ENCODE data around the gene AMOTL1. TPM values are rescaled to one million over a fixed set of nuclear protein-coding genes. Genes with fewer than 3 reads are reported as not detected.

Gene AMOTL1
- total and polyA plus RNA-seq, 2 of the 8 experiments (the other 6 are each of a cell fraction or from before 2014, with no cell fraction given) = 9.0 to 27.6 TPM

GRCh38 chr11:94782446-94782845, 14.3 kb downstream of the AMOTL1 start:
- H3K14ac ChIP-seq (ENCODE audit: insufficient read length) = no peak overlapping the region
- no peak overlapping the region for H3K9ac ChIP-seq (replicated peaks in 1 of 4; ENCODE audit: extremely low read depth in 1 of 4, low read depth in 3 of 4, low read length in 3 of 4)
- H2BK15ac ChIP-seq (ENCODE audit: low read length) = no peak overlapping the region
- H3K27me3 ChIP-seq (replicated peaks in 1 of 4; ENCODE audit: control insufficient read depth in 3 of 4, extremely low read depth in 1 of 4, insufficient read depth in 3 of 4, low read length in 3 of 4) = no peaks in the 10 kb centered on the region
- no peak overlapping the region for H2AFZ ChIP-seq (ENCODE audit: low read length)
- H3K4me1 ChIP-seq (replicated peaks in 1 of 4; ENCODE audit: control insufficient read depth in 3 of 4, insufficient read depth in 4 of 4, low read length in 3 of 4) = peaks cover 0 to 9% (median 3%) of the 10 kb centered on the region in 4 experiments; a peak in 2 of 7 replicates
- no peak overlapping the region for H3K27ac ChIP-seq (ENCODE audit: low read depth, low read length)
- H4K8ac ChIP-seq (ENCODE audit: extremely low read depth, insufficient read depth, low read length) = no peak overlapping the region
- H4K20me1 ChIP-seq (replicated peaks in 1 of 2; ENCODE audit: control insufficient read depth in 1 of 2, insufficient read depth in 2 of 2, low read length in 2 of 2) = peaks cover 2 to 3% of the 10 kb centered on the region in 2 experiments
- no peak overlapping the region for H2BK12ac ChIP-seq (ENCODE audit: low read depth, low read length)
- H2BK20ac ChIP-seq (ENCODE audit: low read length) = no peak overlapping the region
- FAIRE-seq (no peak), DNase-seq (ENCODE audit: low read depth in 1 of 2, low spot score in 2 of 2) (no peak)
- ChIA-PET CTCF (ENCODE audit: partially characterized antibody) (interaction anchor here (1.0 to 1.3 kb wide), 2 partner anchors 41 to 42 kb away, joined by 3 to 4 read pairs; no protein-coding TSS in a partner anchor), POLR2A (ENCODE audit: partially characterized antibody) (interaction anchor here (0.9 kb wide), 1 partner anchor 50 kb away, joined by 3 read pairs; no protein-coding TSS in a partner anchor)
- no peak overlapping the region for H3K56ac ChIP-seq (replicated peaks; ENCODE audit: insufficient read length, low read depth, low read length)
- H3K4me3 ChIP-seq (ENCODE audit: extremely low read depth in 1 of 4, insufficient read depth in 2 of 4, low read depth in 3 of 4, low read length in 4 of 4) = no peak overlapping the region
- H2BK5ac ChIP-seq (ENCODE audit: low read depth, low read length) = no peak overlapping the region
- no peaks in the 10 kb centered on the region for H3K36me3 ChIP-seq (ENCODE audit: control insufficient read depth in 2 of 4, insufficient read depth in 4 of 4, low read length in 3 of 4)
- no peak overlapping the region for H3K4ac ChIP-seq (replicated peaks; ENCODE audit: insufficient read length, low read depth, low read length)
- H2BK120ac ChIP-seq (replicated peaks; ENCODE audit: low read depth, low read length) = no peak overlapping the region
- H3K79me2 ChIP-seq (ENCODE audit: control insufficient read depth in 1 of 2, insufficient read depth in 2 of 2, low read length in 2 of 2) = peaks cover 3 to 86% of the 10 kb centered on the region in 2 experiments; a peak in 2 of 4 replicates
- 100% methylated on average over 1 of the region's 1 CpG; no CpG with 5 or more reads in 1 of the 2 experiments for WGBS, 2 experiments (ENCODE audit: extremely low coverage in 1 of 2, insufficient coverage in 1 of 2, insufficient read length in 1 of 2, insufficient replicate concordance in 2 of 2, low coverage in 1 of 2, low lambda C conversion rate in 2 of 2, missing lambda C conversion rate in 1 of 2)
- no peaks in the 10 kb centered on the region for H3K23me2 ChIP-seq (ENCODE audit: low read depth, low read length)
- H3K23ac ChIP-seq (ENCODE audit: insufficient read length) = no peak overlapping the region
- no peak overlapping the region for H4K5ac ChIP-seq (ENCODE audit: insufficient read length, low read depth, low read length)
- H4K91ac ChIP-seq (replicated peaks; ENCODE audit: insufficient read length, low read length) = no peak overlapping the region
- TF ChIP-seq E2F6 (IDR thresholded peaks at IDR 0.05) (no peak), SIX5 (IDR thresholded peaks at IDR 0.05; ENCODE audit: low read depth, low read length) (no peak), KDM4A (IDR thresholded peaks at IDR 0.05; ENCODE audit: low read depth, low read length, severe bottlenecking) (no peak), RBBP5 (IDR thresholded peaks at IDR 0.05; ENCODE audit: borderline replicate concordance, low read depth, low read length) (no peak), TCF12 (IDR thresholded peaks at IDR 0.05; ENCODE audit: low read depth, low read length) (no peak), BCL11A (IDR thresholded peaks at IDR 0.05; ENCODE audit: low read depth in 2 of 2, low read length in 2 of 2) (no peak), POLR2AphosphoS5 (IDR thresholded peaks at IDR 0.05; ENCODE audit: low read depth, low read length) (no peak), ASH2L (IDR thresholded peaks at IDR 0.05; ENCODE audit: low read length) (no peak), SUZ12 (IDR thresholded peaks at IDR 0.05; ENCODE audit: low read length) (no peak)
- no peaks in the 10 kb centered on the region for H3K9me3 ChIP-seq (ENCODE audit: insufficient read depth in 2 of 2, low read depth in 1 of 2, low read length in 1 of 2)
- no peak overlapping the region for H3K4me2 ChIP-seq (ENCODE audit: insufficient read depth in 1 of 2, low read depth in 2 of 2, low read length in 2 of 2)
- H3K18ac ChIP-seq (ENCODE audit: extremely low read depth, low read length) = no peak overlapping the region
- peaks cover 4% of the 10 kb centered on the region for H3K79me1 ChIP-seq (ENCODE audit: low read depth, low read length)
- no peak overlapping the region for H2AK5ac ChIP-seq (ENCODE audit: low read depth, low read length)
